ENCODE data around the gene MYMK. TPM values are rescaled to one million over a fixed set of nuclear protein-coding genes. Genes with fewer than 3 reads are reported as not detected.

Gene MYMK
- total and polyA plus RNA-seq, 2 experiments from 2014 or later: 1.3 TPM; not detected in 1

DNA sequence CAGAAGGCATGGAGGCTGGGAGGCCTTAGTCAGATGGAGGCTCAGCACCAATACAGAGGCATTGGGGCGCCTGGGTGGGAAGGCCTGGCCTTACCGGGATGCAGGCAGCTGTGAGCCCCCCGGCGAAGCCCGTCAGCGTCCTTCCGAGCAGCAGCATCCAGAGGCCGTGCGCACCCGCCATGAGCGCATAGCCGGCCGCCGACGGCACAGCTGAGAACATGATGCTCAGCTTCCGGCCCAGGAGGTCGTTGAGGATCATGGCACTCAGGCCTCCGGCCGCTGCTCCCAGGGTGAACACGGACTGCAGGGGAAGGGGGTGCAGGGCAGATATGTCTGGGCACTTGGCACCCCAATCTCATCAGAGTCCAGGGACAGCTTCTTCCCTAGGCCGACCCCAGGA lies 47.8 kb downstream of the MYMK start:
- H3K27me3 ChIP-seq: peaks cover 4% of the 10 kb centered on the region
- no peaks in the 10 kb centered on the region for H3K9me2 ChIP-seq (replicated peaks; ENCODE audit: insufficient read depth)
- no peak overlapping the region for H2AFZ ChIP-seq
- no peaks in the 10 kb centered on the region for H4K20me1 ChIP-seq (ENCODE audit: insufficient read depth, poor library complexity, severe bottlenecking)
- H3K27ac ChIP-seq: no peak overlapping the region
- H3K79me2 ChIP-seq: no peaks in the 10 kb centered on the region
- no peak for DNase-seq (ENCODE audit: low spot score)
- 95% methylated on average over 19 of the region's 21 CpGs for WGBS (ENCODE audit: low lambda C conversion rate, missing lambda C conversion rate)
- TF ChIP-seq EZH2phosphoT487 (IDR thresholded peaks at IDR 0.05; ENCODE audit: low read depth, severe bottlenecking, unreplicated experiment) (no peak), EZH2 (IDR thresholded peaks at IDR 0.05; ENCODE audit: borderline replicate concordance) (no peak)
- TF ChIP-seq, protein P1, sequence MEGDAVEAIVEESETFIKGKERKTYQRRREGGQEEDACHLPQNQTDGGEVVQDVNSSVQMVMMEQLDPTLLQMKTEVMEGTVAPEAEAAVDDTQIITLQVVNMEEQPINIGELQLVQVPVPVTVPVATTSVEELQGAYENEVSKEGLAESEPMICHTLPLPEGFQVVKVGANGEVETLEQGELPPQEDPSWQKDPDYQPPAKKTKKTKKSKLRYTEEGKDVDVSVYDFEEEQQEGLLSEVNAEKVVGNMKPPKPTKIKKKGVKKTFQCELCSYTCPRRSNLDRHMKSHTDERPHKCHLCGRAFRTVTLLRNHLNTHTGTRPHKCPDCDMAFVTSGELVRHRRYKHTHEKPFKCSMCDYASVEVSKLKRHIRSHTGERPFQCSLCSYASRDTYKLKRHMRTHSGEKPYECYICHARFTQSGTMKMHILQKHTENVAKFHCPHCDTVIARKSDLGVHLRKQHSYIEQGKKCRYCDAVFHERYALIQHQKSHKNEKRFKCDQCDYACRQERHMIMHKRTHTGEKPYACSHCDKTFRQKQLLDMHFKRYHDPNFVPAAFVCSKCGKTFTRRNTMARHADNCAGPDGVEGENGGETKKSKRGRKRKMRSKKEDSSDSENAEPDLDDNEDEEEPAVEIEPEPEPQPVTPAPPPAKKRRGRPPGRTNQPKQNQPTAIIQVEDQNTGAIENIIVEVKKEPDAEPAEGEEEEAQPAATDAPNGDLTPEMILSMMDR (IDR thresholded peaks at IDR 0.05; ENCODE audit: poor library complexity): no peak
- H3K36me3 ChIP-seq (replicated peaks; ENCODE audit: insufficient read depth, low read depth): no peaks in the 10 kb centered on the region
- no peak overlapping the region for H3K4me2 ChIP-seq
- peaks cover 7% of the 10 kb centered on the region for H3K4me1 ChIP-seq (ENCODE audit: insufficient read depth)
- H3K9me3 ChIP-seq (ENCODE audit: low read depth): no peaks in the 10 kb centered on the region
- no peak overlapping the region for H3K4me3 ChIP-seq

DNA sequence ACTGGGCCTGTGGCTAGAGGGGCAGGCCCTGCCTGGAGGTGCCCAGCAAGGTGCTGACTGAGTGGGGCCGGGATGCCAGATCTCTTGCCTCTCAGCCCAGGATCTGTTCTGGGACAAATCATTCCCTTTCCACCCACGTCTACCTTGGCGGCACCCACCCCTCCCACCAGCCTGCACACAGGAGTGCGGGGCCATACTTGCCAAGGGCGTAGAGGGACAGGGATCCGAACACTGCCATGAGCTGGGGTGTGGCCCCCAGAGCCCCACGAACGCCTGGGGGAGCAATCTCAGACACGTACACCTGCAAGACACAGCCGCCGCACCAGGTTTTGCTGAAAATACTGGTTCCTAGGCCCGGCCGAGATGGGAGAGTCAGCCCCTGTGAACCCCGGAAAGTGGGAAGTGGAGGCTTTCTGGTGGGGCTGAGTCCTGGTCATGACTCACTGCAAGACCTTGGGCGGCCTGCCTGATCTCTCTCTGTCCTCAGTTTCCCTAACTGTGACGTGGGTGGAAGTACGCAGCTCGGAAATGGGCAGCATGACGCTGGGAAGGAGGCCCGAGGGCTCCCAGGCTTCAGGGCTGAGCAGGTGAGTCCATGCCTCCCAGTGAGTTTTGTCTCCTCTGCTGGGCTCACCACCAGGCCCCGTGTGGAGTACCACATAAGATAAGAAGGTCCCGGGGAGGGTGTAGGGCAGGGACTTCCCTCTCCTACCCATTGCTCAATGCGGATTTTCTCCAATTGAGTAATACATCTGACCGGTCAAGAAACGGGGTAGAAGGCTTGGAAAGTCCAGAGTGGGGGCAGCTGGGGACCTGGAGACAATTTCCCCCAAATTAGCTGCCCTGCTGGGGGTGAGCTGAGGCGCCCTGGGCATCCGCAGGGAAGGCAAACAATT lies 48.5 kb downstream of the MYMK start:
- Histone ChIP-seq H3K9me3 (ENCODE audit: low read depth) (no peaks in the 10 kb centered on the region), H3K36me3 (replicated peaks; ENCODE audit: insufficient read depth, low read depth) (no peaks in the 10 kb centered on the region), H3K4me3 (no peak overlapping the region), H3K4me1 (ENCODE audit: insufficient read depth) (peaks cover 7% of the 10 kb centered on the region), H3K27me3 (peaks cover 4% of the 10 kb centered on the region), H3K4me2 (no peak overlapping the region), H4K20me1 (ENCODE audit: insufficient read depth, poor library complexity, severe bottlenecking) (no peaks in the 10 kb centered on the region), H3K9me2 (replicated peaks; ENCODE audit: insufficient read depth) (no peaks in the 10 kb centered on the region), H3K79me2 (no peaks in the 10 kb centered on the region), H2AFZ (no peak overlapping the region), H3K27ac (no peak overlapping the region)
- DNase-seq (ENCODE audit: low spot score): no peak
- 89% methylated on average over 27 of the region's 27 CpGs for WGBS (ENCODE audit: low lambda C conversion rate, missing lambda C conversion rate)
- no peak for TF ChIP-seq EZH2 (IDR thresholded peaks at IDR 0.05; ENCODE audit: borderline replicate concordance)
- no peak for TF ChIP-seq EZH2phosphoT487 (IDR thresholded peaks at IDR 0.05; ENCODE audit: low read depth, severe bottlenecking, unreplicated experiment)
- TF ChIP-seq, protein P1 (IDR thresholded peaks at IDR 0.05; ENCODE audit: poor library complexity): no peak

DNA sequence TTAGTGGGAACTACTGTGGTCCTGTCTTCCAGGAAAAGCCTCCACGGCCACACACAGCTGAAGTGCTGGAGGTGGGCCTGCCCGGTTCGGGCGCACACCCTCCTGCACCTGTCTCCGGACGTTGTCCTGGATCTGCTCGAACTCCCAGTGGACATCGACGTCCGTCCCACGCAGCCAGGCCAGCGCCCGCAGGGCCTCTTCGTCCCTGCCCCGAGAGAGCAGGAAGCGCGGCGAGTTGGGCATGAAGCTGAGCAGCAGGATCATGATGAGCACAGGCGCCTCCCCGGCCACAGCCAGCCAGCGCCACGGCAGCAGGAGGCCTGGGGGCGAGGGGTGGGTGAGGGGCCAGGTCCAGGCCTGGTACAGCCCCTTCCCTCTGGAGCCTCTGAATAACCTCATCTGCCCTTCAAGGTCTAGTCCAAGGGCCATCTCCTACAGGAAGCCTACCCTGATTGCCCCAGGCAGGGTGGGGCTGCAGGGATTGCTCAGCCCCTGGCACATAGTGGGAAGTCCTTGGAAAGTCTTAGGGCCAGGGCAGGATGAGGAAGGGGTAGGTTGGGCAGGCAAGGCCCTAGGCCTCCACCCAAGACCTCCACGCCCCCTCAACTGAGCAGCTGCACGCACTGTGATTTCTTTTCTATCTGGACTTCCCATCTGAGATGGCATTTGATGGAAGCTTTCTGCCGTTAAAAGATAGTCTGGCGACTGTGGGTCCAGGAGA lies 49.3 kb downstream of the MYMK start:
- no peaks in the 10 kb centered on the region for H3K9me3 ChIP-seq (ENCODE audit: low read depth)
- peaks cover 7% of the 10 kb centered on the region for H3K4me1 ChIP-seq (ENCODE audit: insufficient read depth)
- no peak overlapping the region for H3K4me3 ChIP-seq
- H2AFZ ChIP-seq: no peak overlapping the region
- WGBS (ENCODE audit: low lambda C conversion rate, missing lambda C conversion rate): 96% methylated on average over 27 of the region's 27 CpGs
- no peaks in the 10 kb centered on the region for H3K9me2 ChIP-seq (replicated peaks; ENCODE audit: insufficient read depth)
- no peak overlapping the region for H3K4me2 ChIP-seq
- DNase-seq (ENCODE audit: low spot score): no peak
- H3K79me2 ChIP-seq: no peaks in the 10 kb centered on the region
- no peak overlapping the region for H3K27ac ChIP-seq
- H3K27me3 ChIP-seq: peaks cover under 1% of the 10 kb centered on the region
- TF ChIP-seq EZH2phosphoT487 (IDR thresholded peaks at IDR 0.05; ENCODE audit: low read depth, severe bottlenecking, unreplicated experiment): no peak
- TF ChIP-seq, protein P1 (IDR thresholded peaks at IDR 0.05; ENCODE audit: poor library complexity): no peak
- no peaks in the 10 kb centered on the region for H3K36me3 ChIP-seq (replicated peaks; ENCODE audit: insufficient read depth, low read depth)
- no peaks in the 10 kb centered on the region for H4K20me1 ChIP-seq (ENCODE audit: insufficient read depth, poor library complexity, severe bottlenecking)

Data from hepatocyte (in vitro differentiated cells).